ENCODE measurements around the gene PRIMA1.

GRCh38 chr14:93749076-93749420 is 39.2 kb downstream of the PRIMA1 start:
- no peak for TF ChIP-seq POLR2AphosphoS5 (IDR thresholded peaks at IDR 0.05; ENCODE audit: borderline replicate concordance, low read depth, low read length)
- TF ChIP-seq EZH2 (IDR thresholded peaks at IDR 0.05), result no peak
- TF ChIP-seq FOXP2 (optimal IDR thresholded peaks at IDR 0.05; ENCODE audit: control extremely low read depth, extremely low read length, insufficient read depth), result no peak
